Osteoblast (primary cell): ENCODE measurements around the gene GCK. TPM values are rescaled to one million over a fixed set of nuclear protein-coding genes. Genes with fewer than 3 reads are reported as not detected.
A peak's percentile ranks its signal among the peaks of the same experiment; 100 is the strongest.

Source experiments
- DNase-seq: peaks from one replicate; pipeline ENCODE4 v3.0.0; 2011; ENCODE audit warnings: low spot score, mixed read lengths; ENCODE audit not compliant: insufficient read length; ENCODE audit errors: missing footprints
- H2AFZ ChIP-seq: 2 replicates; pipeline ENCODE4 v1.6.0; 2011; ENCODE audit warnings: mild to moderate bottlenecking, low read length
- H3K27ac ChIP-seq: 2 replicates; pipeline ENCODE4 v1.5.1; 2011; ENCODE audit warnings: mild to moderate bottlenecking, low read depth, low read length, moderate library complexity
- H3K27me3 ChIP-seq: 2 replicates; pipeline ENCODE4 v1.6.0; 2012; ENCODE audit warnings: mild to moderate bottlenecking, control low read depth, inconsistent platforms, low read length, moderate library complexity; ENCODE audit not compliant: insufficient read depth
- H3K36me3 ChIP-seq: 2 replicates; pipeline ENCODE4 v1.5.1; 2011; ENCODE audit warnings: mild to moderate bottlenecking, low read length, control low read depth, moderate library complexity; ENCODE audit not compliant: insufficient read depth
- H3K4me1 ChIP-seq: 2 replicates; pipeline ENCODE4 v1.5.1; 2011; ENCODE audit warnings: mild to moderate bottlenecking, low read length, control low read depth, moderate library complexity; ENCODE audit not compliant: insufficient read depth
- H3K4me2 ChIP-seq: 2 replicates; pipeline ENCODE4 v1.6.0; 2011; ENCODE audit warnings: mild to moderate bottlenecking, low read length; ENCODE audit not compliant: insufficient read depth
- H3K4me3 ChIP-seq: fragments of 200-600 bp; sonication (generic); 3 replicates; pipeline ENCODE4 v1.5.1; 2012; ENCODE audit warnings: mild to moderate bottlenecking, low read length, inconsistent platforms; ENCODE audit not compliant: insufficient read depth
- H3K79me2 ChIP-seq: 2 replicates; pipeline ENCODE4 v1.6.0; 2012; ENCODE audit warnings: mild to moderate bottlenecking, low read length, control low read depth, inconsistent platforms; ENCODE audit not compliant: insufficient read depth
- H3K9me3 ChIP-seq: 2 replicates; pipeline ENCODE4 v1.5.1; 2011; ENCODE audit warnings: low read depth, low read length, control low read depth
- H4K20me1 ChIP-seq: 2 replicates; pipeline ENCODE4 v1.6.0; 2012; ENCODE audit warnings: mild to moderate bottlenecking, low read length, control low read depth; ENCODE audit not compliant: insufficient read depth
- total RNA-seq: library from RNA; depleted of rRNA; stranded (reverse); fragments of >200 nt; gene quantifications from 2 replicates; pipeline ENCODE4 v1.2.3, GENCODE V29; 2012
- TF ChIP-seq, protein P1 (sequence below): IDR thresholded peaks from 2 replicates; pipeline ENCODE4 v1.5.1; 2011; ENCODE audit warnings: mild to moderate bottlenecking, low read depth, low read length, moderate library complexity; ENCODE audit errors: extremely low read depth

Gene GCK
- total RNA-seq, 1 donor = not detected

DNA sequence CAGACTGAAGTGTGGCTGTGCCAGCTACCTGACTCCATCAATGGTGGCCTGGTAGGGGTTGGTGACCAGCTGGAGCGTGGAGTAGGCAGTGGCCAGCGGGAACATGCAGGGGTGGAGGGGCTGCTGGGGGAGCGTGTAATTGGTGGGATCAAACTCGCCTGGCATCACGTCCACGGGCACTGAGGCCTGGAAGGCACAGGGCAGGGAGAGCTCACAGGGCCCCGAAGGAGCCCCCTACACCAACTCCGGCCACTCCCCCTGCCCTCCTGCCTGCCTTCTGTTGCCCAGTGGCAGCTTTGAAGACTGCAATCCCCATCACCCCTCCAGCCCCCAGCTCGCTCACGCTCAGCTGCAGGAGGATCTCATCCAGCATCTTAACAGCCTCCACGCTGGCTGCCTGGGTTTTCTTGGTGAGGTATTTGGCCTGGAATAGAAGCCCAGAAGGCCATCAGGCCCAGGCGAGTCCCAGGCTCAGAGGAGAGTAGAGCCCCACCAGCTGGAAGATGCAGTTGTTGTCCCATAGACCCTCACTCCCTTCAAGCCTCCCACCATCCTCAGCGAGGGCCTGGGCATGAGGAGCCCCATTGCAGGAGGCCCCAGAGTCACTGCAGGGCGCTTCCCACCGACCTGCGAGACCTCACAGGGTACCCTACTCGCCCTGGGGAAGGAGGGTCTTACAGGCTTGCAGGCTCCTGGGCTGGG, 73.0 kb downstream of the GCK start:
- Histone ChIP-seq H3K4me3 (no peak overlapping the region), H3K4me1 (no peaks in the 10 kb centered on the region), H3K27me3 (no peaks in the 10 kb centered on the region), H3K36me3 (peaks cover 56% of the 10 kb centered on the region), H2AFZ (no peak overlapping the region), H3K79me2 (peaks cover 24% of the 10 kb centered on the region), H4K20me1 (peaks cover 18% of the 10 kb centered on the region), H3K9me3 (no peaks in the 10 kb centered on the region), H3K27ac (no peak overlapping the region), H3K4me2 (no peak overlapping the region)
- TF ChIP-seq, protein P1, sequence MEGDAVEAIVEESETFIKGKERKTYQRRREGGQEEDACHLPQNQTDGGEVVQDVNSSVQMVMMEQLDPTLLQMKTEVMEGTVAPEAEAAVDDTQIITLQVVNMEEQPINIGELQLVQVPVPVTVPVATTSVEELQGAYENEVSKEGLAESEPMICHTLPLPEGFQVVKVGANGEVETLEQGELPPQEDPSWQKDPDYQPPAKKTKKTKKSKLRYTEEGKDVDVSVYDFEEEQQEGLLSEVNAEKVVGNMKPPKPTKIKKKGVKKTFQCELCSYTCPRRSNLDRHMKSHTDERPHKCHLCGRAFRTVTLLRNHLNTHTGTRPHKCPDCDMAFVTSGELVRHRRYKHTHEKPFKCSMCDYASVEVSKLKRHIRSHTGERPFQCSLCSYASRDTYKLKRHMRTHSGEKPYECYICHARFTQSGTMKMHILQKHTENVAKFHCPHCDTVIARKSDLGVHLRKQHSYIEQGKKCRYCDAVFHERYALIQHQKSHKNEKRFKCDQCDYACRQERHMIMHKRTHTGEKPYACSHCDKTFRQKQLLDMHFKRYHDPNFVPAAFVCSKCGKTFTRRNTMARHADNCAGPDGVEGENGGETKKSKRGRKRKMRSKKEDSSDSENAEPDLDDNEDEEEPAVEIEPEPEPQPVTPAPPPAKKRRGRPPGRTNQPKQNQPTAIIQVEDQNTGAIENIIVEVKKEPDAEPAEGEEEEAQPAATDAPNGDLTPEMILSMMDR = no peak
- DNase-seq = peak; percentile 83

DNA sequence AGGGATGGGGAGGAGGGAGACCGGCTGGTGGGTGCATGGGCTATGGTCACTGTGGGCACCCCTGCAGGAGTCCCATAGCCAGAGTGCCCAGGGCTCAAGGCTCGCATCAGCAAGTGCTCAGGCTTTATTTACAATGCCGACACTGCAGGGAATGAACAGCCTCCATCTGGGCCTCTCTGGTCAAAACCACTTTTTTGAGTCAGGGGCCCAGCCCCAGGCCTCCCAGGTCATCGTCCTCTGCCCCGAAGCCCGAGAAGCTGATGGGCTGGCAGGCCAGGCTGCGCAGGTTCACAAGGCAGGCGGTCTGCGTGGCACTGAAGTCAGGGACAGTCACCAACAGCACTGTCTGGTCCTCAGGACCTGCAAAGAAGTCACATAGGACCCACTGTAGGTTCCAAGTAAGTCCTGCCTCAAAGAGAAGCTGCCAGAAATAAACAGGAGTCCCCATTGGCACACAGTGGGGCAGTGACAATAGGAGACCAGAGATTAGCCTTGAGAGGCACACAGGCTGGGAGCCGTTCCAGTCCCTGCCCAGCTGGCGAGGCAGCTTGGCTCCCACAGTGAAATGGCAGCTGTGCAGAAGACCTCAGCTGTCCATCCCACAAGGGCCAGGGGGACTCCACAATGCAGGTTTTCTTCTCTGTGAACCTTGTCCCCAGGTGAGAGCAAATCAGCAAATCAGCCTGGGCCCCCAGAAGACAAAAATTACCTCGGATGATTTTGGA, 74.5 kb downstream of the GCK start:
- DNase-seq = peak; percentile 87
- peaks cover 56% of the 10 kb centered on the region for H3K36me3 ChIP-seq
- no peaks in the 10 kb centered on the region for H3K9me3 ChIP-seq
- TF ChIP-seq, protein P1 = no peak
- peaks cover 19% of the 10 kb centered on the region for H3K79me2 ChIP-seq
- H4K20me1 ChIP-seq = peaks cover 24% of the 10 kb centered on the region
- H3K4me2 ChIP-seq = no peak overlapping the region
- no peaks in the 10 kb centered on the region for H3K4me1 ChIP-seq
- no peaks in the 10 kb centered on the region for H3K27me3 ChIP-seq
- H3K4me3 ChIP-seq = no peak overlapping the region
- no peak overlapping the region for H3K27ac ChIP-seq
- no peak overlapping the region for H2AFZ ChIP-seq

DNA sequence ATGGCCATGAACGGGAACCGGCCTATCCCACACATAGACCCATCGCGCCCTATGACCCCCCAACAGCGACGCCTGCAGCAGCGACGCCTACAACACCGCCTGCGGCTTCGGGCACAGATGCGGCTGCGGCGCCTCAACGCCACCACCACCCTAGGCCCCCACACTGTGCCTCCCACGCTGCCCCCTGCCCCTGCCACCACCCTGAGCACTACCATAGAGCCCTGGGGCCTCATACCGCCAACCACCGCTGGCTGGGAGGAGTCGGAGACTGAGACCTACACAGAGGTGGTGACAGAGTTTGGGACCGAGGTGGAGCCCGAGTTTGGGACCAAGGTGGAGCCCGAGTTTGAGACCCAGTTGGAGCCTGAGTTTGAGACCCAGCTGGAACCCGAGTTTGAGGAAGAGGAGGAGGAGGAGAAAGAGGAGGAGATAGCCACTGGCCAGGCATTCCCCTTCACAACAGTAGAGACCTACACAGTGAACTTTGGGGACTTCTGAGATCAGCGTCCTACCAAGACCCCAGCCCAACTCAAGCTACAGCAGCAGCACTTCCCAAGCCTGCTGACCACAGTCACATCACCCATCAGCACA, 75.4 kb downstream of the GCK start:
- H3K79me2 ChIP-seq = peaks cover 17% of the 10 kb centered on the region
- H4K20me1 ChIP-seq = peaks cover 31% of the 10 kb centered on the region
- no peak overlapping the region for H3K4me2 ChIP-seq
- H2AFZ ChIP-seq = no peak overlapping the region
- H3K27ac ChIP-seq = no peak overlapping the region
- no peak overlapping the region for H3K4me3 ChIP-seq
- TF ChIP-seq, protein P1 = no peak
- no peaks in the 10 kb centered on the region for H3K27me3 ChIP-seq
- no peaks in the 10 kb centered on the region for H3K4me1 ChIP-seq
- DNase-seq = peak; percentile 50
- no peaks in the 10 kb centered on the region for H3K9me3 ChIP-seq
- H3K36me3 ChIP-seq = peaks cover 59% of the 10 kb centered on the region
